Measurements from ENCODE around the gene PRPF38B.
"Not testable (repeated sequence)": the region's sequence is repeated elsewhere in the genome, so short reads cannot be mapped to it uniquely, and the experiment has no call there.

The PRPF38B gene

DNA sequence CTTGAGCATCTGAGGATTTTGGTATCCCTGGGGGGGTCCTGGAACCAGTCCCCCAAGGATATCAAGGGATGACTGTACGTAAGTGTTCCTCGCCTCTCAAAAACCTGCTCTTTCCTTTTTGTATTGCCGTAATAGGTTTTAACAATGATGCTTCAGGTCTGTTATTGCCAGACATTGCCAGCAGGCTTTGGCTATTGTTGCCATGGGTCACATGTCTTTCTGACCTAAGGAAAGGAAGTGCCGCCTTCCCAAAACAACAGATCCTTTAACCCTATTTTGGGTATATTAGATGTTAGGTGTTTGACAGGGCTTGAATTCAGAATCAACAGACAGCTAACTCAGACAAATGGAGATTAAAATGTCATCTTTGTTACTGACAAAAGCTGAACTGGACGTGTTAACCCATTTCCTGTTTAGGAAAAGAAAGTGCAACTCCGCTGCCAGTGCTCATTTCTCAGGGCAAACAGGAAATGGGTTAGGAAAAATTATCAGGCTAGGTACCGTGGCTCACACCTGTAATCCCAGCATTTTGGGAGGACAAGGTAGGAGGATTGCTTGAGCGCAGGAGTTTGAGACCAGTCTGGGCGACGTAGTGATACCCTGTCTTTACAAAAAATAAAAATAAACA lies 12.4 kb upstream of the PRPF38B start:
- no peak for DNase-seq (ENCODE audit: low read depth)

DNA sequence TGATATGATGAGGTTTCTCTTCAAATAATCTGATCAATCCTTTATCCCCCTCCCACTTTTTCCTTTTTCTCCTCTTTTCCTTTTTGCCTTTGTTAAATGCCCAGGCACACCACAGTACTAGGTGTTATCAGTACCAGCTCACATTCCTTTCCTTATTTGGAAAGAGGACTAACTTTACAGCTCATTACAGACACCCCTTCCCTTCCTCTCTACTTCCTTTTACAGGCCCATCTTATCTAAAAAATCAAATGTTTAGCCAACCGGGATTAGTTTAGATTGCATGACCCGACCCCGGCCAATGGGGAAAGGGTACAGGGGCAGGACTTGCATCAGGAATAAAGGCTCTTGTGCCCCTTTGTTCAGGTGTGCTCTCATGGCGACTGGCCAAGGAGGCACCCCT lies 10.4 kb upstream of the PRPF38B start:
- not testable (repeated sequence) for DNase-seq (ENCODE audit: low read depth)

DNA sequence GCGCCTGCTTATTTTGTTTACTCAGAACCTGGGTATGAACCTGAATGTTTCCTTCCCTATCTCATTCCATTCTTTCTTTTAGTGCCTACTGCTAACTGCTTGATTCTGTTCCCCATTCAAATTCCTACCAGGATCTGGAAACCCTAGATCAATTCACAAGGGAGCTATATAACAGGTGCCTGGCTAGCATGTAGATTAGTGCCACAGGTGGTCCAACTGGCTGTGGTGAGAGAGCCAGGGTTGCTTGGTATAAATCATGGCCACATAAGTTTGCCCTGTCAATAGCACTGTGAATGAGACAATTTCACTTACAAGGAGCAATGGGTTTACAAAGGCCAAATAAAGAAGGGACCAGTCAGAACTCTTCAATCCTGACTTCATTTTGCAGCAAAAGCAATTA lies 6.6 kb upstream of the PRPF38B start:
- DNase-seq (ENCODE audit: low read depth) = no peak

DNA sequence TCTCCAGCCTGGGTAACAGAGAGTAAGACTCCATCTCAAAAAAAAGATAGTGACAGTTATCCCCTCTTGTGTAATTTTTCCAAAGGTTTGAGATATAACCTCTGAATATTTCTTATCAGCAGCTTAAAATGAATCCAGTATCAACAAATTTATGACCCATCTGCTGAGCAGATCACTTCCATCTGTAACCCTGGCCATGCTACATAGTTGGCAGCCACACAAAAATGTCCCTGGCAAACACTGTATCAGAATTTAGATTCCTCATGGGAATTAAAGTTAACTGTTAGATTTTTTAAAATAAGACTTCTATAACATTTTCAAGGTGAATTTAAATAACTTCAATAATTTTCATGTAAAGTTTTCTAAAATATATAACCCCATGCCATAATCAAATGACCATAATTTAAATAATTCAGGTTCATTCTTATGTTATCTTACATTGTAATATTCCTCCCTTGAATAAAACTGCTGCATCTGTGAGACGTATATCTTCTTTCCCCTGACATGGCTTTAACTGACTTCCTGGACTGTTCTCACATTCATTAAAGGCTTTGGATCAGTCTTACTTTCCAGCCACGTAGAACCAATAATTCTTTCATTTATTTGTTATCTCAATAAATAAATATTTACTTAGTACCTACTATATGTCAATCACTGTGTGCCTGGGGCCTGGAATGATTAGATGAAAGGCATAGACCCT lies 5.3 kb upstream of the PRPF38B start:
- DNase-seq (ENCODE audit: low read depth) = no peak

DNA sequence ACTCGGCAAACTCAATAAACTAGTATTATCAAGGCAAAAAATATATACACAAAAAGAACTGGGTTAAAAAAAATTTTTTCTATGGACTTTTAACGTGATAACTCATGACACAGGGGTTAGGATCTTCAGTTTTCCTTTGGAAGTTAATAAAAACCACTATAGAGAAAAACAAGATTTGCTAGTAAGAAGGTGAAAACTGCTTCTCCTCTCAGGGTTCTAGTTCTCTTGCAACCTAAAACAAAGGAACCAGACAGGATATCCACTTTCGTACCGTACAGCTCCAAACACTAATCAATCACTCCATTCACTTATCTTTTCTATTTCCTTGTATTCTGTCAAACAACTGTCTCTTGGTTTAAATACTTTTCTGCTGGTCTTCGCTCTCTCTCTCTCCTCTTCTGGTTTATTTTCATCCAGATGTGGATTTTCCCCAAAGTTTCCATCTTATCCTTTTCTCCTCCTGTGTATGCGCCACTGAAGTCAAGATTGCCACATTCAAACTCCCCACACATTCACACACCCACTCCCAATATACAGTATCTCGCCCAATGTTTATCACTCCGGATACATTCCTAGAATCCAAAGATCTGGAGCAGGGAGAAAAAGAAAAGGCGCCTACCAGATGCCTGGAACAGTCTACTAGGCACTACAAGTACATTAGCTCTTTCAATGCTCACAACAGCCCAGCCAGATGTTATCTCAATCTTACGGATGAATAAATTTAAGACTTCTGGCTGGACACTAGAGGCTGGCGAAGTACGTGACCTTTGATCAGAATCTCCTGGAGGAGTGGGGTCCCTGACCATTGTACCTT lies 775 bp upstream of the PRPF38B start:
- DNase-seq (ENCODE audit: low read depth) = no peak

DNA sequence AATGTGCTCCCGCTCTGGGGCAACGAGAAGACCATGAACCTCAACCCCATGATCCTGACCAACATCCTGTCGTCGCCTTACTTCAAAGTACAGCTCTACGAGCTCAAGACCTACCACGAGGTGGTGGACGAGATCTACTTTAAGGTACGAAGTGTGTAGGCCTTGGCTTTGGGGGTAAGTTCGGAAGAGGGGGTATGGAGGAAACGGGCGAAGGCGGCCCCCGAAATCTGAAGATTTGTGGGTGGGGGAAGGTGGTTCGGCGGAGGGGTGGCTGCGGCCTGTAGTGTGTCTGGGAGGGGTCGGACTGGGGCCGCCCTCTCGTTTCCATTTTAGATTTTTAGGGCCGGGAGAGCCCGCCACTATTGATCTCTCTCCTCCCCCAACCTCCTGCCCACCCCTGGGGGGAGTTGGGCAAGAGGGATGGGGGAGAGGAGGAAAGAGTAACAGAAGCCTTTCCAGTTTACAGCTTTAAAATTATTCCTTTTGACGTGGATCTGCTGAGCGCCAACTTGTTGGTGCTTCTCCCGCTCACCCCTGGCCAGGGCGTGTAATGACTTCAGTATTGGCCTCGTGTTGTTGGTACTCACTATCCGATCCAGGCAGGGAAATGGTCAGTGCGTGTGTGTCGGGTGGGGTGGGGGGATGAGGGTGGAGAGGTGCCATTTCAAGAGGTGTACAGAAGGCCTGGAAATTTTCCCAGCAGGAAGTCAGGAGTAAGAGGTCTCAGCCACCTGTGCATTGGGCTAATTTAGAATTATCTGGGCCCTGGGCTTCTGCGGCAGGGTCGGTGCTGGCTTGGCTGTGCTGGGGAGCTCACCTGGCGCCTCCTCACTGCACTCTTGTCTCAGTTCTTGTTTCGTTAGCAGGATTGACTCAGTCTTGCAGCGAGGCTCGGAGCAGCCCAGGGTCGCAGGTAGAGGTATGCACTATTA lies 880 bp downstream of the PRPF38B start:
- DNase-seq (ENCODE audit: low read depth) = peak; percentile 76

DNA sequence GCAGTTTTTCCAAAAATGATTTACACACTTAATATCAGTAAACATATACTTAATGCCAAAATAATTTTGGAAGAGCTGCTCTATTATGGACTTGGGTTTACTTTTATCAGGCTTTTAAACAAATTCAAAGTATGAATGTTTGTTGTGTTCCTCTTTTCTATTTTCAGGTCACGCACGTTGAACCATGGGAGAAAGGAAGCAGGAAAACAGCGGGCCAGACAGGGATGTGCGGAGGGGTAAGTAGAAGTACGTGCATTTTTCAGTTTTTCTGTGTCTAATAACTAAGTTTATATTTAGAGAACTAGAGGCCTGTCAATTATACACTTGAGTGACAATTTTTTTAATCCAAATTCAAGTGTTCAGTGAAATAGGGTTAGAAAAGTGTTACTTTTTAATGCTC lies 3.4 kb downstream of the PRPF38B start:
- no peak for DNase-seq (ENCODE audit: low read depth)

DNA sequence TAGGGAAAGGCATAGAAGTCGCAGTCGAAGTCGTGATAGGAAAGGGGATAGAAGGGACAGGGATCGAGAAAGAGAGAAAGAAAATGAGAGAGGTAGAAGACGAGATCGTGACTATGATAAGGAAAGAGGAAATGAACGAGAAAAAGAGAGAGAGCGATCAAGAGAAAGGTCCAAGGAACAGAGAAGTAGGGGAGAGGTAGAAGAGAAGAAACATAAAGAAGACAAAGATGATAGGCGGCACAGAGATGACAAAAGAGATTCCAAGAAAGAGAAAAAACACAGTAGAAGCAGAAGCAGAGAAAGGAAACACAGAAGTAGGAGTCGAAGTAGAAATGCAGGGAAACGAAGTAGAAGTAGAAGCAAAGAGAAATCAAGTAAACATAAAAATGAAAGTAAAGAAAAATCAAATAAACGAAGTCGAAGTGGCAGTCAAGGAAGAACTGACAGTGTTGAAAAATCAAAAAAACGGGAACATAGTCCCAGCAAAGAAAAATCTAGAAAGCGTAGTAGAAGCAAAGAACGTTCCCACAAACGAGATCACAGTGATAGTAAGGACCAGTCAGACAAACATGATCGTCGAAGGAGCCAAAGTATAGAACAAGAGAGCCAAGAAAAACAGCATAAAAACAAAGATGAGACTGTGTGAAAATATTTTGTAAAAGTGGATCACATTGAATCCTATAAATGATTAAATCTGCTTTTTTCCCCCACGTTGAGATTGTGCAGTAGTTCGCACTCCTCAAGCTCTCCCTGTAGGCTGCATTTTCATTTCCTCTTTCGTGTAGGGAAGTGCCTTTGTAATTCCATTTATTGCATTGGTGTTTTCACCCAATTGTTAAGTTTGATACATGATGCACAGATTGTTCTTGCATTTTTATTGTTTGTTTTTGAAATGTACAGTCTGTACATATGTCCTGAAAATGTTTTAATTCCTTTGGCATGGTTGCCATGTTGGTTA lies 7.5 kb downstream of the PRPF38B start:
- no peak for DNase-seq (ENCODE audit: low read depth)

DNA sequence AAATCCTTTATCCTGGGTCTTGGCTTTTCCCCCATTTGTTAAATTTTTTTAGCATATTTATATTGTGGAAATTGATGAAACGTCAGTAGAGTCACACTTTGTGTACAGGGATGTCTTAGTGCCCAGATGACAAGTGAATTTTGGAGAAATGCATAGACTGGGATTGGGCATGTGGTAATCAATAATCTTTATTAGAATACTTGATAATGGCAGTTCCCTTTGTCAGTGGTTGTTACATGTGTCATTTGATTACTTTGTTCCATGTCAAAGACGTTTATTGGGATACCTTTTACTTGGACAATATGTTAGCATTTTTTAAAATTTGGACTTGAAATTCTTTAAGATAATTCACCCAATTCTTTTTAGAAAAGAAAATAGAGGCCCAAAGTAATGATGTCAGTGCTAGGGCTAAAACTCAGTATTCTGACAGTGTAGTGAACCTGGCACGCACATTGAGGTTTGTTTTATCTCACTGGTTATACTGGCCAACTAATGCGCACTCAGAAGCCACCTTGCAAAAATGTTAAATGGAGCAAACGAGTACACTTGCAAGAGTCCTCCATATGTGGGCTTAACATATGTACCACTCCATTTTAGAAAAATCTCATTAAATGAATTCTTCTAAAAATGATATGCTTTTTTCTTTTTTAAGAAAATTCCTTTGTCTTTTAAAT lies 9.2 kb downstream of the PRPF38B start:
- no peak for DNase-seq (ENCODE audit: low read depth)

DNA sequence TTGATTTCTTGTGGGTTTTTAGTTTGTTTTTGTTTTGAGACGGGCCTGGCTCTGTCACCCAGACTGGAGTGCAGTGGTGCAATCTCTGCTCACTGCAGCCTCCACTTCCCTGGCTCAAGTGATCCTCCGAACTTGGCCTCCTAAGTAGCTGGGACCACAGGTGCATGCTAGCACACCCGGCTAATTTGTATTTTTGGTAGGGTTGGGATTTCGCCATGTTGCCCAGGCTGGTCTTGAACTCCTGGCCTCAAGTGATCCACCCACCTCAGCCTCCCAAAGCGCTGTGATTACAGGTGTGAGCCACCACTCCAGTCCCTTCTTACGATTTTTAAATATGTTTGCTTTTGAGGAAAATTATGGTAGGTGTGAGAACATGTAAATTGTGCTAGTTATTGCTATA lies 10.0 kb downstream of the PRPF38B start:
- DNase-seq (ENCODE audit: low read depth) = not testable (repeated sequence)

DNA sequence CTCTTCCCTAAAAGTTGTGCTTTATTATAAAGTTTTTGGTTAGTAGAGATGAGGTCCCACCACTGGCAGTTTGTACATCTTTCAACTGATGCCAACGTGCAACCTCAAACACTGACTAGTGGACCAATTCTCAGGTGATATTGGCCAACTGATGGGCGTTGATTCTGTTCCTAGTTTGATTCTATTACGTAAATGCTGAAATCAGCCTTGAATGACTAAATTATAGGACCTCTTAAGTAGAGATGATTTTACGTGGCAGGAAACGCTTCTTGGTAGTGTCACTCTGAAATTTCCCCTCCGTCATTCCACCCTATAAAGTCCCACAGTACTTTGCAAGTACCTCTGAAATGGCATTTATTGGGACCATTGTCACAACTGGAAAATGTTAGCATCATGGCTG lies 11.8 kb downstream of the PRPF38B start:
- peak; percentile 62 for DNase-seq (ENCODE audit: low read depth)

DNA sequence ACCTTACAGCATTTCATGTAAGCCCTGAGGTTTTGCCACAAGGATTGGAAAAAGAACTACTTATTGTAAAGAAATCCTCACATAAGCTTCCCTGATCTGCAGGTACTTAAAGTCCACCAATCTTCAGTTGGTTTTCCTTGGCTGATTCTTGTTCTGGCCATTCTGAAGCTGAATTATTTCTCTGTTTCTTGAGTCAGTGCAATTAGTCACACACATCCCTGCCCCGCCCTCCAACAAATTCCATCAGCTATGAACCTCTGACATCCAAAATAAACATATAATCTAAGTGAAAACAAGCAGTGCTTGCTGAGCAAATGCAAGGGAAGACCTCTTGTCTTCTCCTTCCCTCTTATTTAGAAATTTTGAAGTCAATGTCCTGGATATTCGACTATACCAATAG lies 12.4 kb downstream of the PRPF38B start:
- DNase-seq (ENCODE audit: low read depth) = peak; percentile 82

DNA sequence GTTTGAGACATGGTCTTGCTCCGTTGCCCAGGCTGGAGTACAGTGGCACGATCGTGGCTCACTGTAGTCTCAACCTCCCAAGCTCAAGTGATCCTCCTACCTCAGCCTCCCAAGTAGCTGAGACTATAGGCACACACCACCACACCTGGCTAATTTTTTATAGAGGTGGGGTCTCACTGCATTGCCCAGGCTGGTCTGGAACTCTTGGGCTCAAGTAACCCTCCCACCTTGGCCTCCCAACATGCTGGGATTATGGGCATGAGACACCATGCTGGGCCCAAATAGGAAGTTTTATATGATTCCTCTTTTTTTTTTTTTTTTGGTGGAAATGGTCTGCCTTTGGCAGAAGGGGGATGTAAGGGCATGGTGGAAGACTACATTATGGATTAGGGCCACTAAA lies 14.5 kb downstream of the PRPF38B start:
- no peak for DNase-seq (ENCODE audit: low read depth)

DNA sequence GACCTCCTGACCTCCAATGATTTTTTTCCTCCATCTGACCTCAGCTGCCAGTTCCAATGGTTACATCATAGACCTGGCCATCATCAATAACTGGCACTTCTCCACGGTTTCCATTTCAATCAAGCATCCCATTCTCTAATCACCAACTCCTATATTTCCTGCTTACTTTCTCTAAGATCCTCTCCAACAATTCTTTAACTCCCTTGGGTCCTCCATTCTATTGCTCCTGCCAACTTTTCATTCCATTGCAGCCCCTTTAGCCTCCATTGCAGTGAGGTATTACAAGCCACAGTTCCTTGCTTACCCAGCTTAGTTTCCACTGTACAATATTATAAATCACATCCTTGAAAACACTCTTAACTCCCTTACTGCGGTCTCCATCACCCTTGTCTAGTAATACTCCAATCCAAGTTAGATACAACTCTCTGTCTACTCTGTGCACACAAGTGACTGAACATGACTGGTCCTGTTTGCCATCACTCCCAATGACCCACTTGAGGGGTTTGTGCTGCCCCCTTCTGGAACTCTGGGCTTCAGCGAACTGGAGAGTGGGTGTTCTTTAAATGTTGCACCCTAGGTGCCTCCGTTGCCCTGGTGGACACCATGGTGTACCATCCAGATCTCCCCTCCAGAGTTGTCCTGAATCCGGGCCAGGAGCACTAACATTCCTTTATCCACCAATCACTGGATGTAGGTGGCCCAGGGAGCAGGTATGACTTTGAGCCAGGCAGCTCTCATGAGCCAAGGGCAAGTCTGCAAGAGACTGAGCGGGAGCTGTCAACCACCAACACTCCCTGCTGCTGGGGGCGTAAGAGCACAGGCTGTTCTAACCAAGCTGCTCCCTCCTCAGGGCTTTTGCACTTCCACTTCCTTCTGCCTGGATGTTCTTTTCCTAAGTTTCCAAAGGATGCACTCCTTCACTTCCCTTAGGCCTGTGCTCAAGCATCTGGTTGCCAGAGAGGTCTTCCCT lies 16.9 kb downstream of the PRPF38B start:
- DNase-seq (ENCODE audit: low read depth) = peak; percentile 24

DNA sequence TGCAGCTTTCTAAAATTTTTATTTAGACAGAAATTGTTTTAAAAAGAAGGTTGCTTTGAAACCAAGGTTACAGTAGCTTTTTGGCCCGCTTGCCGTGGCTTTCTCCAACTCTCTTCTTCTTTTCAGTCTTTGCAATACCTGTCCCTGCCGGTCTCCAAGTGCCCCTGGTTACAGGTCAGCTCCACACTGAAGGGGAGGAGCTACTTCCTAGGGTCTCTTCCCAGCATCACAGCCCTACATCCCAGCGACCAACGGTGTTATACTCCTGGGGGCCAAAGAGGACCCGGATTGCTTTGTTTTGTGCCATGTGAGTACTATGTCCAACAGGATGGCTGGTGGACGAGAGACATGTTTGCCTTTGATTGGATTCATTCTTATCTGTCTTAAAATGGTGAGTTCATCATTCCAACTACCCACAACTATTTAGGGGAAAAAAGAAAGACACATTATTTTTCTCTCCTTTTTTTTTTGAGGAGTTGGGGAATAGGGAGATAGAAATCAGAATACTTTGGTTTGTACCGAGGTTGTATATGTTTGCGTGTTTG lies 20.6 kb downstream of the PRPF38B start, which contains the start of gene FNDC7:
TSS of gene FNDC7 (plus strand) at position 303 of the 545 bp plus-strand sequence. CDS start at position 329, 26 bp downstream.
- no peak for DNase-seq (ENCODE audit: low read depth)

DNA sequence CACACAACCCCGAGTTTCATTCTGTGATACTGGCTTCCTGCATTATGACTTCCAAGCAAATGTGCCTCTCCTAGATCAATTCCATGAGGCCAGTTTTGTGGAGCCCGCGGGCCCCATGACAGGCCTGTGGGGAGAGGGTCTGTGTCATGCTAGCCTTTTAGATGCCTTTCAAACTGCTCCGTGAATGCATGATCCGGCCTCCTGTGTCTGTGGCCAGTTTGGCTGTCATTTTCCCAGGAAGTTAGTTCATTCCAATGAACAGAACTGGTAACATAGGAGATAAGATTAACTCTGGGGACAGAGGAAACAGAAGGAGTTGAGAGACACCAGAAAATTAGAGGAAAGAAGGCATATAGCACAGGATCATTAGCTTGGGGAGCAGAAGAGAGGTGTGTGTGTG lies 23.8 kb downstream of the PRPF38B start:
- no peak for DNase-seq (ENCODE audit: low read depth)

DNA sequence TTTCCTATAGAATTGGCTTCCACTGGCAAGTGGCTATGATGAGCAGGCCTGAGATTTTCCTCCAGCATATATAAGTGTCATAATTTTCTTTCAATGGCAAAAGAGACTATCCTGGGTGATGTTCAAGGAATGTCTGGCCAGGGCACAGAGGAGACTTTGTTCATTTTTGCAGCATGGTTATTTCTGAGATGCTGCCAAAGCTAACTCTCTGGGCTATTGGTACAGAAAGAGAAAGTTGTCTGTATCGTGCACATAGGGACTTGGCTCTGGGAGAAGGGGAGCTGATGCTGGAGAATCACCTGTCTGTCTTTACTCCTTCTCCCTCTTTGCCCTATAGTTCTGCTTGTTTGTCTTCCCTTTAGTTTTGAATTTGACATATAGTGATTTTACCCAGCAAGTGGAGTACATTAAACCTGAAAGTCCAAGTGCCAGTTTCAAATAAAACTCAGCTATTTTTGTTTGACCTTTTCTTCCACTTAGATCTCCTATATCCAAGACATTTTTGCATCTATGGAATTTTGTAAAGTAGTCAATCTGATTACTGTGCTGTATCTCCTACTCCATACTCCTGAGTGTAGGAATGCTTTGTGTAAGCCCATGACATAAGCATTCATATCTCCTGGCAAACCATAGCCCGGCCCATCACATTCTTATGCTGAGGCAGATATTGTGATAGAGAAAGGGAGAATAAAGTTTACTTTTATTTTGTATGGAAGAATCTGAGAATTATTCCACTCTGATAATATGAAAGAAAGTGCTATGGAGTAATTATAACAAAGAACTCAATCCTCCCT lies 24.5 kb downstream of the PRPF38B start:
- DNase-seq (ENCODE audit: low read depth) = no peak
